ENCODE results near the gene PLCL1.
A peak's percentile ranks its signal among the peaks of the same experiment; 100 is the strongest.

Gene PLCL1

DNA sequence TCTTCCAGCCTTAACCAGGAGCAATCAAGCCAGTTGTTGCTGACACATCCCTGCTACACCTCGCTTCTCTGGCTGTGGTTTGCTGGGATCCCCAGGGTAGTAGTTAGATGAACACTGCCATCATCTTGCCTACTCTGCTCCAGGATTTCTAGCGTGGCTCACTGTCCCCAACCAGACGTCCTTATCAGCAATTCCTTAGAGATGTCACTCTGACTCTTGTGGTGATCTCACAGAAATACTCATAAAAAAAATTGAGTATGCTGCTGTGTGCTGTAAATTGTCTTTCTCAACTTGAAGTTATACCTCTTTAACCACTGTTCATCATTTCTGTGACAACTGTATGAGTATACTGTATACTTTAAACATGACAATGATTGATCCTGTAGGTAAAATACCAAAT, 63.2 kb downstream of the PLCL1 start:
- TF ChIP-seq POLR2AphosphoS5 (IDR thresholded peaks at IDR 0.05; ENCODE audit: borderline replicate concordance, low read depth, low read length) (no peak), EZH2 (IDR thresholded peaks at IDR 0.05) (no peak), FOXP2 (optimal IDR thresholded peaks at IDR 0.05; ENCODE audit: control extremely low read depth, extremely low read length, insufficient read depth) (no peak)
- no peak for DNase-seq (ENCODE audit: low read depth, low spot score)
- no peak overlapping the region for H3K27ac ChIP-seq
- H3K9ac ChIP-seq (ENCODE audit: insufficient read length) = no peak overlapping the region
- H3K36me3 ChIP-seq (ENCODE audit: insufficient read depth, low read length) = no peaks in the 10 kb centered on the region
- no peaks in the 10 kb centered on the region for H3K9me3 ChIP-seq (ENCODE audit: low read depth, low read length)
- H3K4me3 ChIP-seq = no peak overlapping the region

DNA sequence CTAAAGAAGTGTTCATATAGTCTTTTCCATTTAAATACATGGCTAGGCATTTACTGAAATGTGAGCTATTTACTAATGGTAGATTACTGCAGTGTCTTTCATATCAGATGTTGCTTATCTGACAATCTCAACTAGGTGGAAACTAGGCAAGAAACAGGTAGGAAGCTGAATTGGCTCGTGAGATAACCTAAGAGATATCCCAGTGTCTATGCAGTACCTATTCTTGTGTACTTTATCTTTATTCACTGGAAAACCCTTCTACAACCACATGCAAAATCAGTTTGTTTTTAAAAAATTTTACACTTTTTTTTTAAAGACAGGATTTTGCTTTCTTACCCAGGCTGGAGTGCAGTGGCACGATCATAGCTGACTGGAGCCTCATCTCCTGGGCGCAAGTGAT, 63.8 kb downstream of the PLCL1 start:
- no peak overlapping the region for H3K9ac ChIP-seq (ENCODE audit: insufficient read length)
- no peaks in the 10 kb centered on the region for H3K9me3 ChIP-seq (ENCODE audit: low read depth, low read length)
- no peaks in the 10 kb centered on the region for H3K36me3 ChIP-seq (ENCODE audit: insufficient read depth, low read length)
- H3K27ac ChIP-seq = no peak overlapping the region
- H3K4me3 ChIP-seq = no peak overlapping the region
- no peak for TF ChIP-seq FOXP2 (optimal IDR thresholded peaks at IDR 0.05; ENCODE audit: control extremely low read depth, extremely low read length, insufficient read depth)
- no peak for TF ChIP-seq POLR2AphosphoS5 (IDR thresholded peaks at IDR 0.05; ENCODE audit: borderline replicate concordance, low read depth, low read length)
- no peak for TF ChIP-seq EZH2 (IDR thresholded peaks at IDR 0.05)
- no peak for DNase-seq (ENCODE audit: low read depth, low spot score)

DNA sequence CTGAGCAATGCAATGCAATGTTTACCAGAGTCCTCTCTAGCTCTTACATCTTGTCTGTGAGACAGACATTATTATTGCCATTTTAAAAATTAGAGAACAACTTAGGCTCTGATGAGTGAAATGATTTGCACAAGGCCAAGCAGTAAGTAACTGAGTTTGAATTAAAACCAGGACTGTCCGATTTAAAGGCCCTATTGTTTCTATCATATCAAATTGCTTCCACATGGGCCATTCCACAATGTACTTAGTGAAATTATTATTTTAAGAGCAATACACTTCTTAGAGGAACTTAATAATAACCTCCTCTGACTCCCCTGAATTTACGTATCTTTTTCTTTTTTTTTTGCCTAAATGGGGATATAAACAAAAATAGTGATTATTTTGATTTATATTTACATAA, 64.6 kb downstream of the PLCL1 start:
- Histone ChIP-seq H3K4me3 (no peak overlapping the region), H3K36me3 (ENCODE audit: insufficient read depth, low read length) (no peaks in the 10 kb centered on the region), H3K9me3 (ENCODE audit: low read depth, low read length) (no peaks in the 10 kb centered on the region), H3K9ac (ENCODE audit: insufficient read length) (no peak overlapping the region), H3K27ac (no peak overlapping the region)
- DNase-seq (ENCODE audit: low read depth, low spot score) = no peak
- TF ChIP-seq EZH2 (IDR thresholded peaks at IDR 0.05) (no peak), FOXP2 (optimal IDR thresholded peaks at IDR 0.05; ENCODE audit: control extremely low read depth, extremely low read length, insufficient read depth) (no peak), POLR2AphosphoS5 (IDR thresholded peaks at IDR 0.05; ENCODE audit: borderline replicate concordance, low read depth, low read length) (no peak)

DNA sequence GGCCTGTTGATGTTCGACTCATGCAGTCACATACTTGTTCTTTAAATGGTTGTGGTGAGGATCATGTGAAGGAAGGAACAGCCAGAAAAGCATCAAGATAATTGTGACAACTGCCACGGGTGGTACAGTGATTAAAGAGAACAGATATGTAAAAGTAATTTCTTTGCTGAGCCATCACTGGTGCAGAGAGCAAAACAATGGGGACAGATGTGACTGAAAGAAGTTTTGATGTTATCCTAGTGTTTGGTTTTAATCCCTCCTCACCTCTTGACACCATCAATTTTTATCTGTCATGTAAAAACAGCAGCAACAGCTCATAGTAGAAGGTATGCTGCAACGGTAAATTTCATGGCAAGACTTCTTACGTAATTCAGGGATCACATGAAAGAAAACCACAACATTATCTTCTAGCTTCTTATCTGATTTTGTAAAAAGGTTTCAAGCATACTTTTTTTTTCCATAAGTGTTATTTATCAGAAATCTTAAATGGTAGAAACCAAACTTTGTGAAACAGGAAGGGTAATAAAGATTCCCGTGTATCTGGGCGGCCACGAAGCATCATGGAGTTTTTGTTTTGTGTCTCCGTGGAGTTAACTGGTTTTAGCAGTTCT, 65.2 kb downstream of the PLCL1 start:
- Histone ChIP-seq H3K36me3 (ENCODE audit: insufficient read depth, low read length) (no peaks in the 10 kb centered on the region), H3K9ac (ENCODE audit: insufficient read length) (no peak overlapping the region), H3K4me3 (no peak overlapping the region; the same call in 1 of the 2 replicates), H3K27ac (0 out of 2 replicates have a peak overlapping the region, but pooled peaks have one; percentile 22), H3K9me3 (ENCODE audit: low read depth, low read length) (no peaks in the 10 kb centered on the region)
- no peak for DNase-seq (ENCODE audit: low read depth, low spot score)
- no peak for TF ChIP-seq EZH2 (IDR thresholded peaks at IDR 0.05)
- TF ChIP-seq POLR2AphosphoS5 (IDR thresholded peaks at IDR 0.05; ENCODE audit: borderline replicate concordance, low read depth, low read length) = no peak
- no peak for TF ChIP-seq FOXP2 (optimal IDR thresholded peaks at IDR 0.05; ENCODE audit: control extremely low read depth, extremely low read length, insufficient read depth)

- Histone ChIP-seq H3K27ac (0 out of 2 replicates have a peak overlapping the region, but pooled peaks have one; percentile 22), H3K9me3 (ENCODE audit: low read depth, low read length) (no peaks in the 10 kb centered on the region), H3K4me3 (no peak overlapping the region), H3K9ac (ENCODE audit: insufficient read length) (no peak overlapping the region), H3K36me3 (ENCODE audit: insufficient read depth, low read length) (no peaks in the 10 kb centered on the region)
- DNase-seq (ENCODE audit: low read depth, low spot score) = no peak
- TF ChIP-seq FOXP2 (optimal IDR thresholded peaks at IDR 0.05; ENCODE audit: control extremely low read depth, extremely low read length, insufficient read depth) (no peak), POLR2AphosphoS5 (IDR thresholded peaks at IDR 0.05; ENCODE audit: borderline replicate concordance, low read depth, low read length) (no peak), EZH2 (IDR thresholded peaks at IDR 0.05) (no peak)
Observed at GRCh38 chr2:197870137-197870536, 65.7 kb downstream of the PLCL1 start.

- H3K4me3 ChIP-seq = no peak overlapping the region
- no peak overlapping the region for H3K27ac ChIP-seq
- peak; percentile 27; the same call in 1 of the 2 replicates for TF ChIP-seq POLR2AphosphoS5 (IDR thresholded peaks at IDR 0.05; ENCODE audit: borderline replicate concordance, low read depth, low read length)
- no peak for TF ChIP-seq FOXP2 (optimal IDR thresholded peaks at IDR 0.05; ENCODE audit: control extremely low read depth, extremely low read length, insufficient read depth)
- no peak for TF ChIP-seq EZH2 (IDR thresholded peaks at IDR 0.05)
- H3K9ac ChIP-seq (ENCODE audit: insufficient read length) = no peak overlapping the region
- no peaks in the 10 kb centered on the region for H3K36me3 ChIP-seq (ENCODE audit: insufficient read depth, low read length)
- no peak for DNase-seq (ENCODE audit: low read depth, low spot score)
- no peaks in the 10 kb centered on the region for H3K9me3 ChIP-seq (ENCODE audit: low read depth, low read length)
Observed at GRCh38 chr2:197871780-197872456, 67.5 kb downstream of the PLCL1 start.

GRCh38 chr2:197873293-197873701, 68.9 kb downstream of the PLCL1 start:
- no peak overlapping the region for H3K4me3 ChIP-seq
- no peak for TF ChIP-seq FOXP2 (optimal IDR thresholded peaks at IDR 0.05; ENCODE audit: control extremely low read depth, extremely low read length, insufficient read depth)
- TF ChIP-seq EZH2 (IDR thresholded peaks at IDR 0.05) = no peak
- TF ChIP-seq POLR2AphosphoS5 (IDR thresholded peaks at IDR 0.05; ENCODE audit: borderline replicate concordance, low read depth, low read length) = no peak
- H3K9me3 ChIP-seq (ENCODE audit: low read depth, low read length) = no peaks in the 10 kb centered on the region
- no peak for DNase-seq (ENCODE audit: low read depth, low spot score)
- no peak overlapping the region for H3K9ac ChIP-seq (ENCODE audit: insufficient read length)
- H3K36me3 ChIP-seq (ENCODE audit: insufficient read depth, low read length) = no peaks in the 10 kb centered on the region
- H3K27ac ChIP-seq = no peak overlapping the region

DNA sequence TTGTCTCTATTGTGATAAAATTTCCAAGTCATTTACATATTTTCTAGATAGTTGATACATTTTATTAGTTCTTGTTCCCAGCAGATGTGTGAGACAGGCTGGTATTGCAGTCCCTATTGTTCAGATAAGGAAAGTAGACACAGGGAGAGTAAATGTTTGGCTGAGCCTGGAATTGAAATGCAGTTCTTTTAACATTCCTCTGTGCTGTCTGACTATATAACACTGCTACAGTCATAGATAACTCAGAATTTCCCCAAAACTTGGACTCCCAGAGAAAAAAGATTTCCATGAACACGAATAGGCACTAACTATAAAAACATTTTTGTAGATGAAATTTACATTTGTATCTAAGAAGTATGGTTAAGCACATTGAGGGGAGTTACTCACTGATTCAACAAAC, 71.4 kb downstream of the PLCL1 start:
- H3K4me3 ChIP-seq = no peak overlapping the region
- DNase-seq (ENCODE audit: low read depth, low spot score) = no peak
- H3K36me3 ChIP-seq (ENCODE audit: insufficient read depth, low read length) = no peaks in the 10 kb centered on the region
- H3K9me3 ChIP-seq (ENCODE audit: low read depth, low read length) = no peaks in the 10 kb centered on the region
- H3K27ac ChIP-seq = peak overlapping the region; percentile 4; the same call in 1 of the 2 replicates
- TF ChIP-seq FOXP2 (optimal IDR thresholded peaks at IDR 0.05; ENCODE audit: control extremely low read depth, extremely low read length, insufficient read depth) (no peak), EZH2 (IDR thresholded peaks at IDR 0.05) (no peak), POLR2AphosphoS5 (IDR thresholded peaks at IDR 0.05; ENCODE audit: borderline replicate concordance, low read depth, low read length) (no peak)
- H3K9ac ChIP-seq (ENCODE audit: insufficient read length) = no peak overlapping the region

Measured in SK-N-MC (cell line).